Left lobe of liver (tissue), 1 donor: ENCODE results near the gene S100B. TPM values are rescaled to one million over a fixed set of nuclear protein-coding genes. Genes with fewer than 3 reads are reported as not detected.

ENCODE experiments used
- total RNA-seq: library from RNA; stranded (reverse); gene quantifications from one replicate; pipeline ENCODE4 v1.2.1, GENCODE V29; 2021
- donor health status: DM: no; HTN: yes; CAD: no.

The S100B gene
- total RNA-seq, 1 donor from 2014 or later = not detected

Other genes with a start within 250 kb of the S100B start
- gene DIP2A, start 146.2 kb downstream of the S100B start, total RNA-seq = 15.2 TPM
- 15.3 TPM for gene PRMT2, start 30.6 kb upstream of the S100B start, total RNA-seq